Measurements from ENCODE around the gene CNN3. TPM values are rescaled to one million over a fixed set of nuclear protein-coding genes. Genes with fewer than 3 reads are reported as not detected.

The CNN3 gene
- total RNA-seq, 2 experiments from 2014 or later, result 2.5 to 3.1 TPM

DNA sequence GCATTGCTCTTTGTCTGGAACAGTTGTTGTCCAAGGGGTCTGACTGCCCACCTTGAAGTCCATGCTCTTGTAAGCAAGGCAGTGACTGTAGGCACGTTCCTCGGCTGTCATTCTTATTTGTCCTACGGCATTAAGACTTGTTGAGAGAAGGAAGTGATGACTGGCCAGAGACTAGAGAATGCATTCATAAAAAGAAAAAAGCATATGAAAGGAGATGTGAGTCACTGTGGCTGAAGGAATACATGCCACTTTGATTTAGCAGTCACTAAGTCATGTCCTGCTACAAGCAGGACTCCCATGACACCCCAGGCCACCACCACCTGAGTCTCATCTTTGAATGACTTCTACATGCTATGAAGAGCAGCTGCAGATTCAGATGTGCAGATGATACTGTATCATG is 50.5 kb downstream of the CNN3 start:
- H3K4me3 Mint-ChIP-seq, result no peak overlapping the region
- no peak overlapping the region for H3K27ac Mint-ChIP-seq
- DNase-seq, result no peak
- CTCF ChIA-PET, result interaction anchor here (0.7 to 1.3 kb wide), 4 partner anchors 10 to 22 kb away, joined by 3 to 5 read pairs (median 3); no protein-coding TSS in a partner anchor
- H3K27me3 Mint-ChIP-seq, result no peaks in the 10 kb centered on the region
- no peak for ATAC-seq
- intact Hi-C loops (cut with DNase I, micrococcal nuclease), result no loop called here
- POLR2A ChIA-PET, result no interaction called here
- H3K9me3 Mint-ChIP-seq (ENCODE audit: low read depth), result no peaks in the 10 kb centered on the region
- no peaks in the 10 kb centered on the region for H3K4me1 Mint-ChIP-seq
- no peaks in the 10 kb centered on the region for H3K36me3 Mint-ChIP-seq (ENCODE audit: low read depth)

DNA sequence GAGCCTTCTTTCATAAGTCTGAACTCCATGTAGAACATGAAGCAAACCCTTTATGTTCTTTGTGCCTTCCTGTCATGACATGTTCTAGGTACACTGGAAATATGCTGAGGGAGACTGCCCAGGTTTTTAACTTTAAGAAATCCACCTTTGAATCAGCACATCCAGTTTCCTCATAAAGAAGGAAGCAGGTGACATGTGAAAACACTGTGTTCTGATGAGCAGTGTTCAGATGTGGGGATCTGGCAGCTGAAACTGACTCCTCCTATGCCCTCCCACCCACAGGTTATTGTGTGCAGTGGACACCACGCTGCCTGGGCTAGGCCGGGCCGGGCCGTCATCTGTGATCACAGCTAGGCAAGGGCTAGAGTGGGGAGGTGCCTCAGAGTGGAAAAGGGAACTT is 51.1 kb downstream of the CNN3 start:
- POLR2A ChIA-PET, result no interaction called here
- H3K4me1 Mint-ChIP-seq, result no peaks in the 10 kb centered on the region
- intact Hi-C loops (cut with DNase I, micrococcal nuclease), result no loop called here
- H3K27me3 Mint-ChIP-seq, result no peaks in the 10 kb centered on the region
- H3K9me3 Mint-ChIP-seq (ENCODE audit: low read depth), result no peaks in the 10 kb centered on the region
- H3K27ac Mint-ChIP-seq, result no peak overlapping the region
- CTCF ChIA-PET, result interaction anchor here (0.7 to 1.3 kb wide), 3 partner anchors 10 to 22 kb away, joined by 3 to 5 read pairs (median 3); no protein-coding TSS in a partner anchor
- ATAC-seq, result no peak
- no peak overlapping the region for H3K4me3 Mint-ChIP-seq
- H3K36me3 Mint-ChIP-seq (ENCODE audit: low read depth), result no peaks in the 10 kb centered on the region
- no peak for DNase-seq

DNA sequence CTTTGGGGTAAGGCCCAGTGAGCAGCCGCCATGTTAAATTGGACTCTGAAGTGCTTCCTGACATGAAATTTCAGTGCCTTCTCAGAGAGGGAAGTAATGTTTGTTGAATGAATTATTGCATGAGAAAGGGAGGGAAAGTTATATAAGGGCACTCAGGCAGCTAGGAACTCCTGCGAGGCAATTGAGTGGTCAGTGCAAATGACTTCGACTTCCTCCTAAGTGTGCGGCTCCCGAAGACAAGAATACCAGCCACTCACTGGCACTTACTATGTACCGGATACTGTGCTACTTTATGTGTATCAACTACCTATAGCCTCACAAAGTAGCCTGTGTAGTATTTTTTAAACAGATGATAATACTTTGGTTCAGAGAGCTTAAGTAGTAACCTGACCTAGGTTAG is 52.5 kb downstream of the CNN3 start:
- DNase-seq, result no peak
- Mint-ChIP-seq H3K27me3 (no peaks in the 10 kb centered on the region), H3K4me1 (no peaks in the 10 kb centered on the region), H3K4me3 (no peak overlapping the region), H3K36me3 (ENCODE audit: low read depth) (no peaks in the 10 kb centered on the region), H3K9me3 (ENCODE audit: low read depth) (no peaks in the 10 kb centered on the region), H3K27ac (no peak overlapping the region)
- intact Hi-C loops (cut with DNase I, micrococcal nuclease), result no loop called here
- CTCF ChIA-PET, result interaction anchor here (1.0 kb wide), 1 partner anchor 19 kb away, joined by 5 read pairs; no protein-coding TSS in a partner anchor
- POLR2A ChIA-PET, result no interaction called here
- no peak for ATAC-seq

DNA sequence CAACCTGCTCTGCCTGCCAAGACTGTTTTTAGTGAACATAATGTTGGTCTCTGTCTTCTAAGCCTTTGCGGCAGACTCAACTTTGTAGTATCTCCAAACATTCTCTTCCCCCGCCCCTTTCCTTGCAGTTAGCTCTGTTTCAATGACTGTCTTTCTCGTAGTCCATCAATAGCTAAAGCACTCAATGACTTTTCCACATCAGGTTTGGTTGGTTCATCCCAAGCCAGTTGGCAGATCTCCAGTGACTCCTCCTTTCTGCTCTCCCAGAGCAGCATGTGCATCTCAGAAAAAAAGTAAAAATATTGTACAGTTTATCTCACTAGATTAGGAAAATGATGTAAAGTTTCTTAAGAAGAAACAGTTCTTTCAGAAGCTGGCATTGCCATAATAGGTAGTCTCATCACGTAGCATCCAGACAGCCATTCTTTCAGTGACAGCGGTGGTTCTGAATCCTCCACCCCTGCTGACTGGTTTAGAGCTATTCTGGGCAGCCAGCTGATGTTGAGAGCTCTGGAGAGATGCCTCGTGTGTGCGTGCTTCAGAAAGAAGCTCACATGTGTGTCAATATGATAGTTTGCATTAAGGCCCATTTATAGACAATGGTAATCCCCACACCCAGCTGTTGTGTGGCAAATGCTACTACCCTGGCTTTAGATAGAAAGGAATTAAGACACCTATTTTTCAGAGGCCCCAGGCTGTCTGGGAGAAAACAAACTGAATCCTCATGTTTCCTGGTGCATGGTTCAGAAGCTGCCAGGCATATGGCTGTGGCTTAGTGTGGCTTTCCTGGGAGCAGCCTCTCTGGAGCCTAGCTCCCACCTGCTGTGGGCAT is 53.2 kb downstream of the CNN3 start:
- Mint-ChIP-seq H3K4me3 (no peak overlapping the region), H3K4me1 (no peaks in the 10 kb centered on the region), H3K36me3 (ENCODE audit: low read depth) (no peaks in the 10 kb centered on the region), H3K27me3 (no peaks in the 10 kb centered on the region), H3K9me3 (ENCODE audit: low read depth) (no peaks in the 10 kb centered on the region), H3K27ac (no peak overlapping the region)
- POLR2A ChIA-PET, result no interaction called here
- ATAC-seq, result no peak
- DNase-seq, result no peak
- CTCF ChIA-PET, result interaction anchor here (1.0 to 1.3 kb wide), 2 partner anchors 18 to 170 kb away, joined by 4 to 5 read pairs; no protein-coding TSS in a partner anchor
- intact Hi-C loops (cut with DNase I, micrococcal nuclease), result no loop called here

DNA sequence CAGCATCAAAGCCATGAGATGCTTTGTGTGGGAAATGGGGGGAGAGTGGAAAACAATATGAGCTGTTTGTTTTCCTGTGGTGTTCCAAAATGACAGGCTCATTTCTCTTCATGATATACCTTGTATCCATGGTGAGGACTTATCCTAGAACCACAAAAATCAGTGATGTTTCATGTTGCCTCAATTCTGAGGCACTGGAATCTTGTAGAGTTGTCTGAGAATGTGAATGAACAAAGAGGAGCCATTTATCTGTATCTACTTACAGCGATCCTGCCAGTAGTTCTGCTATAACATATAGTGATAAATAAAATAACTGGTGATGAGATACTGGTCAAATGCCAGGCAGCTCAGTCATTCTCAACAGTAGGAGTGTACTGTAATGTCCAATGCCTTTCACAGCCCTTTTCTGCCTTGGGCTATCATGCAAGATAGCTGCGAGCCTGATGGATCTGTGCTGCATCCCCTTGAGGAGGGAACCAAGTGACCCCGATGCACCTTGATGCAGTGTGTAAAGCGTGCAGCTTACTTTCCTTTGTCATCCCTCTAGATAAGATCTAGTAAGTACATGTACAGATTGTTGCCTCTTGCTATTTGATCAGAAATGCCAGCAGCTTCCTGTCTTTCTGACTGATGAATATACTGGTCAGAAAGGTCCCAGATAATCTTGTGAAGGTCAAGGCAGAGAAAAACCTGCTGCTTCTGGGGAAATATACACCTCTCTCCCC is 54.0 kb downstream of the CNN3 start:
- Mint-ChIP-seq H3K36me3 (ENCODE audit: low read depth) (no peaks in the 10 kb centered on the region), H3K27ac (no peak overlapping the region), H3K4me3 (no peak overlapping the region), H3K9me3 (ENCODE audit: low read depth) (no peaks in the 10 kb centered on the region), H3K4me1 (no peaks in the 10 kb centered on the region), H3K27me3 (no peaks in the 10 kb centered on the region)
- ChIA-PET POLR2A (no interaction called here), CTCF (interaction anchor here (1.3 to 1.7 kb wide), 2 partner anchors 12 to 170 kb away, joined by 4 to 6 read pairs; no protein-coding TSS in a partner anchor)
- DNase-seq, result no peak
- intact Hi-C loops (cut with DNase I, micrococcal nuclease), result no loop called here
- ATAC-seq, result no peak

DNA sequence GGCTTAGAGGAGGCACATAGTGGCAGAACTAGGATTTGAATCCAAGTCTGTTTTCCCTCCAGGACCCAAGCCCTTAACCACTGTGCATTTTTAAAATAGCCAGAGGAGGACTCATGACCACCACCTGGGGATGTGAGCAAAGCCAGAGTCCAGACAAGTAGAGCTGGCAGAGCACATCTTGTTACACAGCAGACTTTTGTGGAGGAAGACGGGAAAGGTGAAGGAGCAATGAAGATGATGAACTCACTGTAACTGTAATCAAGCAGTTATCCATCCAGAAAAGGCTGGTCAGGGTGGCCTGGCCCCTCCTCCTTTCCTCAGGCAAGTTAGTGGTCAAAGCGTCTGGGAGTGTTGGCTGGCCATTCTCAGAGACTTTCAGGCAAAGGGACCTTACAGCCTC is 55.9 kb downstream of the CNN3 start:
- Mint-ChIP-seq H3K4me1 (no peaks in the 10 kb centered on the region), H3K9me3 (ENCODE audit: low read depth) (no peaks in the 10 kb centered on the region), H3K4me3 (no peak overlapping the region), H3K27ac (no peak overlapping the region), H3K27me3 (no peaks in the 10 kb centered on the region), H3K36me3 (ENCODE audit: low read depth) (no peaks in the 10 kb centered on the region)
- DNase-seq (no peak), ATAC-seq (no peak)
- ChIA-PET CTCF (no interaction called here), POLR2A (no interaction called here)
- intact Hi-C loops (cut with DNase I, micrococcal nuclease), result no loop called here

DNA sequence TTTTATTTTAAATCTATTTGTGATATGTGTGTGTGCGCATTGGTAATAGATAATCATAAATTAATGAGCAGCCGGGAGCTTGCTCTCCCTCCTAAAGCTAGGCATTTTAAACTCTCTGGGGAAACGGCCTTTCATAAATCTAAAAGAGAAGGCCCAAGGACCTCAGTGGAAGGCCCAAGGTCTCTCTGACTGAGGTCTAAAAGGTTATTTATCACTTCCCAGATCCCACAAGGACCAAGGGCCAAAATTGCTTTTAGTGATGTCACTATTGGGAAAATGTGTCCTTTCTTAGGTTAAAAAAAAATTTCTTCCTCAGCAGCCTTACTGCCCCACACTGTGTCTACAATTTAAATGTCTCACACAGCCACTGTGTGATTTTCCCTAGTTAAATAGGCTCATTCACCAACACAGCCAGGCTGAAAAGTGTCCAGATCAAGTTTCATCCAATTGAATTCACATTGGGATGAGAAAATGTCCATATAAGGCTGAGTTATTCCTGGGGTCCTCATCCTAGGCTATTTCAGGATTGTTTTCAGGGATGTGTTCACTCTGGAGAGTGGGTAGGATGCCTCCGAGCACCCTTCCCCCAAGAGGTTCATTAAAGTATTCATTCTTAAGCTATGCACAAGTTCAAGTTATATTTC is 60.6 kb downstream of the CNN3 start:
- Mint-ChIP-seq H3K4me3 (no peak overlapping the region), H3K4me1 (no peaks in the 10 kb centered on the region), H3K27me3 (no peaks in the 10 kb centered on the region), H3K9me3 (ENCODE audit: low read depth) (no peaks in the 10 kb centered on the region), H3K36me3 (ENCODE audit: low read depth) (no peaks in the 10 kb centered on the region), H3K27ac (no peak overlapping the region)
- ATAC-seq (no peak), DNase-seq (no peak)
- intact Hi-C loops (cut with DNase I, micrococcal nuclease), result no loop called here
- ChIA-PET POLR2A (no interaction called here), CTCF (interaction anchor here (0.7 to 4.5 kb wide), 4 partner anchors 12 to 386 kb away, joined by 3 to 31 read pairs (median 3); no protein-coding TSS in a partner anchor)

DNA sequence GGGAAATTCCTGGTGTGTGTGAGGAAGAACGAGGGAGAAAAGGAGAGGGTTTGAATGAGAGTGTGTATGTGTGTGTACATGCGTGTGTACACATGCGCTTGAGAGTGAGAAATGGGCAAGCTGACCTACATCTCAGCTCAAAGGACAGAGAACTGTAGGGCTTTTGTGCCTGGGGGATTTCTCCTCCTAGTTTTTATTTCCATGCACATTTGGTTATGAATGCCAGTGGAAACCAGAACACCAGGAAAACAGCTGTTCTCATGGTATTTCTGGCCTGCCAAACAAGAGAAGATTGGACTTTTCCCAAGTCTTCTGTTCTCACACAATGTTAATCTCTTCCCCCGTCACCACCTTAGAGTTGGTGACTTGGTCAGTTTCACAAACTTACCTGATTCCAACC is 61.5 kb downstream of the CNN3 start:
- H3K27me3 Mint-ChIP-seq, result no peaks in the 10 kb centered on the region
- DNase-seq (no peak), ATAC-seq (no peak)
- H3K27ac Mint-ChIP-seq, result no peak overlapping the region
- H3K9me3 Mint-ChIP-seq (ENCODE audit: low read depth), result no peaks in the 10 kb centered on the region
- no peak overlapping the region for H3K4me3 Mint-ChIP-seq
- intact Hi-C loops (cut with DNase I, micrococcal nuclease), result no loop called here
- H3K36me3 Mint-ChIP-seq (ENCODE audit: low read depth), result no peaks in the 10 kb centered on the region
- no peaks in the 10 kb centered on the region for H3K4me1 Mint-ChIP-seq
- ChIA-PET CTCF (interaction anchor here (0.7 to 4.5 kb wide), 5 partner anchors 11 to 385 kb away, joined by 3 to 31 read pairs (median 3); no protein-coding TSS in a partner anchor), POLR2A (no interaction called here)

DNA sequence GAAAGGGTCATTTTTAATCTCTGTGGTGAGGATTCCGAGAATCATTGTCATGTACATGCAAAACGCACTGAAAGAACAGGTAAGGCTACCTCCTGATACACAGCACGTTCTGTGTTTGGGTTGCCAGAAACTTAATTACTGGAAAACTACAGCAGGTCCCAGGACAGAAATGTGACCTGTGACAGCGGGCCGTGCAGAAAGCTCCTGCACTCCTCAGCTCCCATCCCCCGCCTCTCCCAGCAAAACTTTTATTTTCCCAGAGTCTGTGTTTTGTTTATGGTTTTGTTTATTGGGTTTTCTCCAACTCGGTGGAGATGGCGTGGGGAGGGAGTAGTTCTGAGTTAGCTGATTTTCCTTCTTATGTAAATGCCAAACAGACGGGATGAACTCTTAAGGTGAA is 62.1 kb downstream of the CNN3 start:
- intact Hi-C loops (cut with DNase I, micrococcal nuclease), result no loop called here
- H3K4me1 Mint-ChIP-seq, result no peaks in the 10 kb centered on the region
- H3K9me3 Mint-ChIP-seq (ENCODE audit: low read depth), result no peaks in the 10 kb centered on the region
- no peak overlapping the region for H3K27ac Mint-ChIP-seq
- no peak overlapping the region for H3K4me3 Mint-ChIP-seq
- H3K36me3 Mint-ChIP-seq (ENCODE audit: low read depth), result no peaks in the 10 kb centered on the region
- no peaks in the 10 kb centered on the region for H3K27me3 Mint-ChIP-seq
- POLR2A ChIA-PET, result no interaction called here
- ATAC-seq, result no peak
- CTCF ChIA-PET, result interaction anchor here (1.1 to 4.5 kb wide), 3 partner anchors 10 to 385 kb away, joined by 3 to 31 read pairs (median 3); no protein-coding TSS in a partner anchor
- DNase-seq, result no peak

DNA sequence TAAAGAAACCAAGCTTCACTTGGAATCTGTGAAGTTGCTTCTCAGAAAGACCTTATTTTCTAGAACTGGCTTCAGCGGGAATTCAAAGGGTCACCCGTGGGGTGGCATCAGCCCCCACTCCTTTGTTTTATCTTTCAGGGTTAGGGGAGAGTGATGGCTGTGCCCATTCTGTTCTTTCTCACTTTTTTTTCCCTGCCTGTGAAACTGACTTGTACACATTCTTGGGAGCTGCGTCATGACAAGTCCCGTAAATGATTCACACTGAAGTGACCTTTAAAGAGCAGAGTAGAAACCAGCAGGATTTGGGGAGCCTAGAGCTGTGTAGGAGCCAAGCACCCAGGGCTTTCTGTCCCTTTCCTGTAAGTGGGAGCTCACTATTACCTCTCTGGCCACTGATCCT is 63.0 kb downstream of the CNN3 start:
- CTCF ChIA-PET, result interaction anchor here (4.5 kb wide), 1 partner anchor 10 kb away, joined by 31 read pairs; no protein-coding TSS in a partner anchor
- ATAC-seq, result no peak
- intact Hi-C loops (cut with DNase I, micrococcal nuclease), result no loop called here
- POLR2A ChIA-PET, result no interaction called here
- H3K27ac Mint-ChIP-seq, result no peak overlapping the region
- peaks cover 2% of the 10 kb centered on the region for H3K27me3 Mint-ChIP-seq
- no peaks in the 10 kb centered on the region for H3K36me3 Mint-ChIP-seq (ENCODE audit: low read depth)
- no peaks in the 10 kb centered on the region for H3K4me1 Mint-ChIP-seq
- no peak overlapping the region for H3K4me3 Mint-ChIP-seq
- no peaks in the 10 kb centered on the region for H3K9me3 Mint-ChIP-seq (ENCODE audit: low read depth)
- DNase-seq, result no peak

DNA sequence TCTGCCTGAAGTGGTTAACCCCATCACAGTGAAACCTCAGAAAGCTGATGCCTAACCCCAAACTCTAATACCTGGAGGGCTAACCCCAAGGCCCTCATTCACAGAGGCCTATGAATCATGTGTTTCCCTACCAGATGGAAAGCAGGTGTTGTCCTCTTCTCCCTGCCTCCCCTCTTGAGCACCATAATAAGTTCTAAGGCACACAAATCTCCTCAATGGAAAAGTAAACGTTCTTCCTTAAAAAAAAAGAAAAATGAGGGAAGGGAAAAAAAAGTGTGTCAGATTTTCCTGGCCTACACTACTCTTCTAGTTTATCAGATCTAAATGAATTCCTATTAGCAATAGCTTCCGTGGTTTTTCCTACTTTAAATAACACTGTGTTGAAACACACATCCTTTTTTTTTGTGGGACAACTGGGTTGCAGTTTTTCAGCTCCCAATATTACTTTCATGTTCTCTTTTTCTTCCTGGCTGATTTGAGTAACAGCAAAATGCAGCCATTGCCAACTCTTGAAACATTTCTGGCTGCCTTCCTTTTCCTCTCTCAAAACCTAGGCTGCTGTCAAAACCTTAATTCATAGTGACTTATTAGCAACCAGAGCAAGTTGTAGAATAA is 63.5 kb downstream of the CNN3 start:
- Mint-ChIP-seq H3K27me3 (peaks cover 2% of the 10 kb centered on the region), H3K9me3 (ENCODE audit: low read depth) (no peaks in the 10 kb centered on the region), H3K4me1 (no peaks in the 10 kb centered on the region), H3K27ac (no peak overlapping the region), H3K36me3 (ENCODE audit: low read depth) (no peaks in the 10 kb centered on the region), H3K4me3 (no peak overlapping the region)
- ChIA-PET POLR2A (no interaction called here), CTCF (interaction anchor here (4.5 kb wide), 1 partner anchor 9 kb away, joined by 31 read pairs; no protein-coding TSS in a partner anchor)
- intact Hi-C loops (cut with DNase I, micrococcal nuclease), result no loop called here
- no peak for ATAC-seq
- no peak for DNase-seq

Measured in activated CD4-positive, alpha-beta T cell treated with anti-CD3 and anti-CD28 coated beads for 36 hours (primary cell).